GM18502 (cell line): ENCODE measurements around the gene GK.
"Not testable (repeated sequence)": the region's sequence is repeated elsewhere in the genome, so short reads cannot be mapped to it uniquely, and the experiment has no call there.

Source experiments
- ATAC-seq: cut with Tn5 transposase; IDR thresholded peaks from one replicate; pipeline ENCODE4 v1.9.1; 2021; ENCODE audit warnings: mild to moderate bottlenecking; ENCODE audit not compliant: unreplicated experiment, poor library complexity

GK gene

DNA sequence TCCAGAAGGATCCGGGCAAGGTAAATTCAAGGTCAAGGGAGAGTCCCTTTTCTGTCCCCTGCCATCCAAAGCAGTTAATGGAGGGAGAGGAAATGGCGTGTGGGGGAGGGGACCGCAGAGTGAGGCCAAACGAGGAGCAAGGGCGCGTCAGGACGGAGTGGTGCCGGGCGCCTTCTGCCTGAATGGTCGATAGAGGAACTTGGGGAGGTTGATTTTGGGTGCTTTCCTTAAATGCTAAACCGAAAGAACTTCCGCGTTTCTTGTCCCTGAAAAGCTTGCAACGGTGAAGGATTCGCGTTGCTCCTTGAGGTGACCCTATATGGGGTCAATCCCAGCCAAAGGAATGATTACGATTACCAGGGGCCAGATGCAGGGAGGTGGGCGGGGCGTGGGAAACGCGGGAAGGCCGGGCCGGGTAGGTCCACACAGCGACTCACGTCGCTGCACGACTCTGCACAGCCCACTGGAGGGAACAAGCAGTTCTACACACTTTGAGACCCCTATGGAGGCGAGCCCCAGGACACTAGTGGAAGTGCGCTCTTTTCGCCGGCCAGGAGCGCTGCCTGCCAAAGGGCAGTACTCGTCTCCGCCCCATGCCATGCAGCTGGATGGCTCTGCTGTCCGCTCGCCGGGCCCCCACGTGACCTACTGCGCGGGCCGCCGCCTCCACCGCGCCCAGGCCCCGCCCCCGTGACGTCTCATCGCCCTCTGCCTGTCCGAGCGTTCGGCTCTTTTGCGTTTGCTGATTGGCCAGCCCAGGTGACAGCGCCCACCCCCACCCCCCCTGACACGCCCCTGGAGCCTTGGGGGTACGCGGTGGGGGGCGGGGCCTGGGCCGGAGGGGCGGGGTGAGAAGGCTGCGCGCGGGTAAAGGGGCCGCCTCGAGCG is 452 bp upstream of the GK start:
- peak; percentile 87 for ATAC-seq

GRCh38 chrX:30654386-30654785 is 1.2 kb downstream of the GK start:
- ATAC-seq, result not testable (repeated sequence)

GRCh38 chrX:30654989-30655607 is 1.9 kb downstream of the GK start:
- ATAC-seq, result no peak

GRCh38 chrX:30655991-30656390 is 2.8 kb downstream of the GK start:
- ATAC-seq, result no peak

- ATAC-seq, result no peak
These were observed 4.3 kb downstream of the GK start for GRCh38 chrX:30657196-30658161.

DNA sequence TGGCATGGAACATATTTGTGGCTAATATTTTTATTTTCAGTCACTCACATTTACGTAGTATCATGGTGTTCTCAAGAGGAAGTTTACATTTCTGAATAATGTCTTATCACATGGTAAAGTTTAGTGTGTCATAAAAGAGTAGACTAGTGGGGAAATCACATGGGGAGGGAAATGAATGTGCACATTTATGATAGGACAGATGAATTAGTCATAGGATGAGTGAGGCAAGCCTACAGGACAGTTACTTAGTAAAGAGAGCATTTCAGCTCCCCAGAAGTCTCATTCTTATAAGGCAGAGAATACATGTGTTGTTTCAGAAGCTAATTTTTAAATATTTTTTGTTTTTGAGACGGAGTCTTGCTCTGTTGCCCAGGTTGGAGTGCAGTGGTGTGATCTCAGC is 6.2 kb downstream of the GK start:
- ATAC-seq, result peak; percentile 36

DNA sequence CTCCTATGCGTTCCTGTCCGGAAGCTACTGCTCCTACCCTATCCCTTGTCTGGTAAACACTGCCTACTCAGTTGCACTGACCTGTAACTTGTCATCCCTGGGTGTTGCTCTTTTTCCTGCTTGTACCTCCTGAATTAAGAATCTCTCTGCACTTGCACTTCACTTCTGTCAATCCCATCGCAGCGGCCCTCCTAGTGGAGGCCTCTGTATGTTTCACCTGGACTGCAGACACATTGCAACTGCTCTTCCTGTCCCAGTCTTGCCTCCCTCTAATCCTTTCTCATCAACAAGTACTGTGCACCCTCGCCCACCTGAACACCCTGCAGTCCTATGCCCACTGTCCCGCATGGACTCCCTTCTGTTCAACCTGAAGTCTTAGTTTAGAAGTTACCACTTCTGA is 8.0 kb downstream of the GK start:
- ATAC-seq, result no peak

DNA sequence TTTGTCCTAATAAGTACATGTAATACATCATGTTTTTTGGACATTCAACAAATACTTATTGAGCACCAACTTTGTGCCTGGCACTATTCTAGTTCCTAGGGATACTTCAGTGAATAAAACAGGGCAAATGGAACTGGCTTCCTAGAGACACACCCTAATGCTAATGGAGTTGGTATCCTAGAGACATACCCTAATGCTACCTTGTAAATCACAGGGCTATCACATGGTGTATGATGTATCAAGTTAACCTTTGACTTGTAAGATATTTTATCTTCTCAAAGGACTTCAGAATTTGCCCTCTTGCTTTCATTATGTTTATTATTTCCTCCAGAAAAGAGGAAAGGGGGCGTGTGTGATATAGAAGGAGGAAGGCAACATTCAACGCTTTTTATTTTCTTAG is 10.1 kb downstream of the GK start:
- no peak for ATAC-seq

- ATAC-seq, result no peak
These were observed 12.2 kb downstream of the GK start for GRCh38 chrX:30665471-30665870.

DNA sequence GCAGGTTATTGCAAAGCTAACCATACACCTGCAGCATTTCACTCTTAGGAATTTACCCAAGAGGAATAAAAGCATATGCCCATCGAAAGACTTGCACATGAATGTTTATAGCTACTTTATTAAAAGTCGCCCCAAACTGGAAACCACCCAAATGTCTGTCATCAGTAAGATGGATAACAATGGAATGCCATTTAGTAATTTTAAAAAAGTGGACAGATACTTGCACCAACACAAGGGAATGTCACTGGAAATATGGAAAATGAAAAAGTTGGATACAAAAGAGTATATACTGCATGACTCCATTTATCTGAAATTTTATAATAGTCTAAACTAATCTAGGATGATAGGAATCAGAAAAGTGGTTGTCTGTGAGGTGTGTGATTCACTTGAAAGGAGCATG is 12.9 kb downstream of the GK start:
- ATAC-seq, result no peak

GRCh38 chrX:30668581-30668980 is 15.4 kb downstream of the GK start:
- no peak for ATAC-seq

- not testable (repeated sequence) for ATAC-seq
These were observed 18.0 kb downstream of the GK start for GRCh38 chrX:30671189-30671588.

- no peak for ATAC-seq
These were observed 20.0 kb downstream of the GK start for GRCh38 chrX:30673127-30673796.

GRCh38 chrX:30673884-30674598 is 20.8 kb downstream of the GK start:
- no peak for ATAC-seq

DNA sequence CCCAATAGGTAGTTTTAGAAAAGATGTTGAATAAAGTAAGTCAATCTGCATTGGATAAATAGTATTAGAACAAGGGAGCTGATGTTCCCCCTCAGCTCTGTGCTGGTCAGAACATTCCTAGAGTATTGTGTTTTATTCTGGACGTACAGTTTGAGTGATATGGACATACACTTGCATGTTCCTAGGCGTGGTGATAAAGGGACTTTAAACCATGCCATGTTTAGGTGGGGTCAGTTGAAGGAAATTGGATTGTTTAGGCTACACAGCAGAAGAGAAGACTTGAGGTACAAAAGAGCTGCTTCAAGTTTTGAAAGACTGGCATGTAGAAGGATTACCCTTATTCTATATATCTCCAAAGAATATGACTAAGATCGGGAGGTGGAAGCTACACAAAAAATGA is 21.6 kb downstream of the GK start:
- no peak for ATAC-seq

DNA sequence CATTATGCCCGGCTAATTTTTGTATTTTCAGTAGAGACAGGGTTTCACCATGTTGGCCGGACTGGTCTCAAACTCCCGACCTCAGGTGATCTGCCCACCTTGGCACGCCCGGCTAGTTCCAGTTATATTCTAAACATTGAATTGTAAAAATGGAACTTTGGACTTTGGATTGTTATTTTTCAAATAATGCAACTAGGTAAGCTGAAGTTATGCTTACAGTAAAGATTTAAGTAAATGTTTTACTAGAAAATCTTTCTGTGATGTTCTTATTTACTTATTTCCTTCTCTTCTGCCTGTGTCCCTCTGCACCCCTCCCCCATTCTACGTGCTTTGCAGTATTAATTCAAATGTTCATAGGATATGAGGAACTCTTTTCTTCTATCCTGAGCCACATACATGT is 26.1 kb downstream of the GK start:
- no peak for ATAC-seq

DNA sequence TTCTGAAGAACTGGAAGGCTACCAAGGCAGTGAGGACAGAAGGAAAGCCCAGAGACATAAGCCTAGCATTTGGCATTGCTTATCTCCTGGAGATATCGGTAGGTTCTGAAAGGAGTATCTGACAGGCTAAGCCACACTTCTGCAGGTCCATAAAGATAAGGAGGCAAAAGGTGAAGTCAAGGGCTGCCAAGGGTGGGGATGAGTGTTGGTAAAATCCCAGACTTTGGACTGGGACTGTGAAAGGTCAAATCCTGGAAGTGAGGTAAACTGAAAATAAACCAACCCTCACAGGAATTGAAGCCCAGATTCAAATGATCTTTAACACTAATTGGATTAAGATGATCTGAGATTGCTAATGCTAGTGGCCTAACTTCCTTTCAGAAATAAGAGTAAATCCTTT is 27.4 kb downstream of the GK start:
- ATAC-seq, result no peak

DNA sequence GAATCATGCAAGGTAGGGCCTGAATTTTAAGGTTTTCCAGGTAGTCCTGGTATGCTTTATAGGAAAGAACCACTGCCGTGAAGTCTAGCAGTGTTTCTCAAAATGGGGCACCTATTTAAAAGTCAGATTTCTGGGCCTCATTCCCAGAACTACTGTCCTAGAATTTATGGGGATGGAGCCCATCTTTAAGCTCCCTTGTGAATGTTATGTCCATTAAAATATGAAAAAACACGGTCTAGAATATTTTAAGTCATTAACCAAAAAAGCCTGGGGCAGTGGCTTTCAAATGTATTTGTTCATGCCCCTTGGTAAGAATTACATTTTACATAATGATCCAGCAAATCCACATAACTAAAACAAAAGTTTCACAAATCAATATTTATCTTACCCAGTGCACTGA is 35.4 kb downstream of the GK start:
- ATAC-seq, result no peak

- ATAC-seq, result no peak
These were observed 35.9 kb downstream of the GK start for GRCh38 chrX:30689116-30689515.

DNA sequence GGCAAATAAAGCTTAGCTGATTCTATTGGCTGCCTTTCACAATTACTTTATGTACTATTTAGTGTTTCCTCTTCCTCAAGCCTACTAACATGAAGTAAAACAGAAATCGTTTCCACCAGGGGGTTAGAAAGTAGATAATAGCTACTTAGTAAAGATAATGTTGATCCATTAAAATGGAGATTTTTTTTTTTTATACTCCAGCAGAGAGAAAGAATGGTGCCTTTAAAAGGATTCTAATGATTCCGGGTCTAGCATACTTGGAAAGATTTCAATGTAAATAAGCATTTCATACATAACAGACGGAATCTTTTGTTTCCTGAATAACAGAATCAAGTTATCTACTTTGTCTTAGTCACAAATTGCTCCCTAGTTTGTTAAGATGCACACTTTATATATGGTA is 37.1 kb downstream of the GK start:
- no peak for ATAC-seq
